Adrenal gland (tissue), 5 donors: ENCODE results near the gene INF2.
"Not testable (repeated sequence)": the region's sequence is repeated elsewhere in the genome, so short reads cannot be mapped to it uniquely, and the experiment has no call there.

Source experiments
- POLR2A ChIP-seq, 2 donors: fragments of 450-650 bp; IDR thresholded peaks; one replicate each; pipeline ENCODE4 v1.6.1; 2017; ENCODE audit warnings: antibody characterized with exemption in 2 of 2, mild to moderate bottlenecking in 2 of 2, moderate library complexity in 1 of 2
- TF ChIP-seq, protein P1 (sequence below), 6 experiments: fragments of 450-650 bp in 4 of 6; fragments of 200-600 bp in 2 of 6; sonication (generic) in 1 of 6; IDR thresholded peaks; 1 replicate in 5 of 6; 2 replicates in 1 of 6; pipeline versions ENCODE4 v1.5.1 to v1.8.0; 2016 to 2021; ENCODE audit warnings: antibody characterized with exemption in 6 of 6, mild to moderate bottlenecking in 2 of 6, moderate library complexity in 1 of 6
- donor health status: DM: no; HTN: no; CAD: no.

DNA sequence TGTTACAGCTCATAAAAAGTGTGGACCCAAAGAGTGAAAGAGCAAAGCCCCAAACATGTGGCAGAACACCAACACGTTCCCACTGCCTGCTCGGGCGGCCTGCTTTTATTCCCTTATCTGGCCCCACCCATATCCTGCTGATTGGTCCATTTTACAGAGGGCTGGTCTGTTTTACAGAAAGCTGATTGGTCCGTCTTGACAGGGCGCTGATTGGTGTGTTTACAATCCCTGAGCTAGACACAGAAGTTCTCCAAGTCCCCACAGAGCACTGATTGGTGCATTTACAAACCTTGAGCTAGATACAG, 61.3 kb downstream of the INF2 start:
- TF ChIP-seq POLR2A (IDR thresholded peaks at IDR 0.05), result not testable (repeated sequence)
- TF ChIP-seq, protein P1, sequence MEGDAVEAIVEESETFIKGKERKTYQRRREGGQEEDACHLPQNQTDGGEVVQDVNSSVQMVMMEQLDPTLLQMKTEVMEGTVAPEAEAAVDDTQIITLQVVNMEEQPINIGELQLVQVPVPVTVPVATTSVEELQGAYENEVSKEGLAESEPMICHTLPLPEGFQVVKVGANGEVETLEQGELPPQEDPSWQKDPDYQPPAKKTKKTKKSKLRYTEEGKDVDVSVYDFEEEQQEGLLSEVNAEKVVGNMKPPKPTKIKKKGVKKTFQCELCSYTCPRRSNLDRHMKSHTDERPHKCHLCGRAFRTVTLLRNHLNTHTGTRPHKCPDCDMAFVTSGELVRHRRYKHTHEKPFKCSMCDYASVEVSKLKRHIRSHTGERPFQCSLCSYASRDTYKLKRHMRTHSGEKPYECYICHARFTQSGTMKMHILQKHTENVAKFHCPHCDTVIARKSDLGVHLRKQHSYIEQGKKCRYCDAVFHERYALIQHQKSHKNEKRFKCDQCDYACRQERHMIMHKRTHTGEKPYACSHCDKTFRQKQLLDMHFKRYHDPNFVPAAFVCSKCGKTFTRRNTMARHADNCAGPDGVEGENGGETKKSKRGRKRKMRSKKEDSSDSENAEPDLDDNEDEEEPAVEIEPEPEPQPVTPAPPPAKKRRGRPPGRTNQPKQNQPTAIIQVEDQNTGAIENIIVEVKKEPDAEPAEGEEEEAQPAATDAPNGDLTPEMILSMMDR (IDR thresholded peaks at IDR 0.05), result not testable (repeated sequence)
